GM19043 (cell line): ENCODE results near the gene GSDME.

Experiments used
- ATAC-seq: cut with Tn5 transposase; IDR thresholded peaks from one replicate; pipeline ENCODE4 v1.9.1; 2021; ENCODE audit warnings: low read depth; ENCODE audit not compliant: unreplicated experiment

Gene GSDME

GRCh38 chr7:24724451-24725190 lies 32.6 kb downstream of the GSDME start:
- no peak for ATAC-seq

GRCh38 chr7:24723178-24723530 lies 34.1 kb downstream of the GSDME start:
- no peak for ATAC-seq

- ATAC-seq = no peak
Measured at GRCh38 chr7:24722386-24723177, 34.7 kb downstream of the GSDME start.

GRCh38 chr7:24721481-24722001 lies 35.7 kb downstream of the GSDME start:
- no peak for ATAC-seq

- no peak for ATAC-seq
Measured at GRCh38 chr7:24720283-24720682, 37.0 kb downstream of the GSDME start.

- peak; percentile 67 for ATAC-seq
Measured at GRCh38 chr7:24718977-24719491, 38.2 kb downstream of the GSDME start.

GRCh38 chr7:24718431-24718831 lies 38.8 kb downstream of the GSDME start:
- no peak for ATAC-seq

GRCh38 chr7:24717694-24718320 lies 39.5 kb downstream of the GSDME start:
- ATAC-seq = no peak

- no peak for ATAC-seq
Measured at GRCh38 chr7:24717247-24717622, 40.0 kb downstream of the GSDME start.

- ATAC-seq = no peak
Measured at GRCh38 chr7:24716480-24717246, 40.6 kb downstream of the GSDME start.

GRCh38 chr7:24715661-24716479 lies 41.4 kb downstream of the GSDME start:
- peak; percentile 44 for ATAC-seq

GRCh38 chr7:24715171-24715570 lies 42.1 kb downstream of the GSDME start:
- no peak for ATAC-seq

- no peak for ATAC-seq
Measured at GRCh38 chr7:24714676-24715010, 42.6 kb downstream of the GSDME start.

- ATAC-seq = no peak
Measured at GRCh38 chr7:24713850-24714675, 43.2 kb downstream of the GSDME start.

- no peak for ATAC-seq
Measured at GRCh38 chr7:24713039-24713793, 44.0 kb downstream of the GSDME start.

GRCh38 chr7:24709585-24710360 lies 47.5 kb downstream of the GSDME start:
- ATAC-seq = no peak

GRCh38 chr7:24709051-24709450 lies 48.2 kb downstream of the GSDME start:
- ATAC-seq = no peak
